Neural cell (in vitro differentiated cells): ENCODE measurements around the gene ISYNA1.

Experiments used
- EP300 ChIP-seq: fragments of 450-650 bp; conservative IDR thresholded peaks from 2 replicates; pipeline ENCODE4 v1.6.1; 2014; ENCODE audit warnings: antibody characterized with exemption, mild to moderate bottlenecking, moderate library complexity; ENCODE audit not compliant: poor library complexity, severe bottlenecking
- EZH2 ChIP-seq: fragments of 200-600, 300-800 bp; shearing (Covaris generic), sonication (generic); IDR thresholded peaks from 2 replicates; pipeline ENCODE4 v1.6.1; 2014; ENCODE audit warnings: antibody characterized with exemption, low read length, borderline replicate concordance, mild to moderate bottlenecking; ENCODE audit not compliant: insufficient read depth, poor library complexity, severe bottlenecking
- MXI1 ChIP-seq: fragments of 450-650 bp; conservative IDR thresholded peaks from 2 replicates; pipeline ENCODE4 v1.6.1; 2014; ENCODE audit warnings: antibody characterized with exemption, mild to moderate bottlenecking; ENCODE audit not compliant: poor library complexity, severe bottlenecking
- POLR2AphosphoS5 ChIP-seq: IDR thresholded peaks from 2 replicates; pipeline ENCODE4 v1.6.1; 2012
- RAD21 ChIP-seq: fragments of 450-650 bp; conservative IDR thresholded peaks from 2 replicates; pipeline ENCODE4 v1.6.1; 2014; ENCODE audit warnings: antibody characterized with exemption, mild to moderate bottlenecking, moderate library complexity
- SMC3 ChIP-seq: fragments of 450-650 bp; conservative IDR thresholded peaks from 2 replicates; pipeline ENCODE4 v1.6.1; 2014; ENCODE audit warnings: antibody characterized with exemption, mild to moderate bottlenecking, moderate library complexity; ENCODE audit not compliant: poor library complexity
- TAF1 ChIP-seq: IDR thresholded peaks from 2 replicates; pipeline ENCODE4 v1.6.1; 2012; ENCODE audit warnings: low read depth
- TF ChIP-seq, protein P1 (sequence below): fragments of 450-650 bp; IDR thresholded peaks from 2 replicates; pipeline ENCODE4 v1.5.1; 2014; ENCODE audit warnings: antibody characterized with exemption, mild to moderate bottlenecking, moderate library complexity; ENCODE audit not compliant: poor library complexity, severe bottlenecking
- TF ChIP-seq, protein P2 (sequence below): IDR thresholded peaks from 2 replicates; pipeline ENCODE4 v1.6.1; 2012; ENCODE audit warnings: borderline replicate concordance

DNA sequence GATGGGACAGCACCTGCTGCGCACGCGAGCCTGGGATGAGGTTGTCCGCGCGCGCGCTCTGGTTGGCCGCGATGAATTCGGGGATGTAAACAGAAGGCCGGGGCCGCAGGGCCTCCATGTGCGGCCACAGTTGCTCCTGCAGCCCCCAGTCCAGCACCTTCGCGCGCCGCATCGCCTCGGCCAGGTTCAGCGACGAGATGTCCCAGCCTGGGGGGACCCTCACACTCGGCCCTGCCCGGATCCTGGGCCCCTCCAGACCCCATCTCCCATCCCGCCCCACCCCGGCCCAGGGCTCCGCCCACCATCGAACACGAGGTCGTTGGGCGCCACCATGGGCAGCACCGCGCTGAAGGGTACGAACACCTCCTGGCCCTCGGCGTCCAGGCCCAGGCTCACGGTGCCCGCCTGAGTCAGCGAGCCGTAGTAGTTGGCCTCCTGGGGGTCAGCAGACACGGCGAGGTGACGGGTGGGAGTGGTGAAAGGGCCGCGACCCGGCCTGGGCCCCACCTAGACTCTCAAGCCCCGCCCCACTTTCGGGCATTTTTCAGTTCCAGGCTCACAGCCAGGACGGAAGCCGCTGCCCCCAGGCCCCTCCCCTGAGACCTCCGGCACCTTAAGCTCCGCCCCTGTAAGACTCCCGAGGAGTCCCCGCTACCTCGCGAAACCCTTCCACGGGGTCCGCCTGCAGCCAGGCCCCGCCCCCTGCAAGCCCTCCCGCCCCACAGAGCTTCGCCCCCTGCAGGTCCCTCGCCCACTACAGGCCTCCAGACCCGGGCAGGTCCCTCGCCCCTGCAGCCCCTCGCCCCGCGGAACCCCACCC, 1.1 kb downstream of the ISYNA1 start:
- TF ChIP-seq, protein P1, sequence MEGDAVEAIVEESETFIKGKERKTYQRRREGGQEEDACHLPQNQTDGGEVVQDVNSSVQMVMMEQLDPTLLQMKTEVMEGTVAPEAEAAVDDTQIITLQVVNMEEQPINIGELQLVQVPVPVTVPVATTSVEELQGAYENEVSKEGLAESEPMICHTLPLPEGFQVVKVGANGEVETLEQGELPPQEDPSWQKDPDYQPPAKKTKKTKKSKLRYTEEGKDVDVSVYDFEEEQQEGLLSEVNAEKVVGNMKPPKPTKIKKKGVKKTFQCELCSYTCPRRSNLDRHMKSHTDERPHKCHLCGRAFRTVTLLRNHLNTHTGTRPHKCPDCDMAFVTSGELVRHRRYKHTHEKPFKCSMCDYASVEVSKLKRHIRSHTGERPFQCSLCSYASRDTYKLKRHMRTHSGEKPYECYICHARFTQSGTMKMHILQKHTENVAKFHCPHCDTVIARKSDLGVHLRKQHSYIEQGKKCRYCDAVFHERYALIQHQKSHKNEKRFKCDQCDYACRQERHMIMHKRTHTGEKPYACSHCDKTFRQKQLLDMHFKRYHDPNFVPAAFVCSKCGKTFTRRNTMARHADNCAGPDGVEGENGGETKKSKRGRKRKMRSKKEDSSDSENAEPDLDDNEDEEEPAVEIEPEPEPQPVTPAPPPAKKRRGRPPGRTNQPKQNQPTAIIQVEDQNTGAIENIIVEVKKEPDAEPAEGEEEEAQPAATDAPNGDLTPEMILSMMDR = no peak
- TF ChIP-seq RAD21 (no peak), SMC3 (no peak), EZH2 (no peak), POLR2AphosphoS5 (peak; percentile 11), TAF1 (no peak), EP300 (no peak), MXI1 (no peak)
- TF ChIP-seq, protein P2, sequence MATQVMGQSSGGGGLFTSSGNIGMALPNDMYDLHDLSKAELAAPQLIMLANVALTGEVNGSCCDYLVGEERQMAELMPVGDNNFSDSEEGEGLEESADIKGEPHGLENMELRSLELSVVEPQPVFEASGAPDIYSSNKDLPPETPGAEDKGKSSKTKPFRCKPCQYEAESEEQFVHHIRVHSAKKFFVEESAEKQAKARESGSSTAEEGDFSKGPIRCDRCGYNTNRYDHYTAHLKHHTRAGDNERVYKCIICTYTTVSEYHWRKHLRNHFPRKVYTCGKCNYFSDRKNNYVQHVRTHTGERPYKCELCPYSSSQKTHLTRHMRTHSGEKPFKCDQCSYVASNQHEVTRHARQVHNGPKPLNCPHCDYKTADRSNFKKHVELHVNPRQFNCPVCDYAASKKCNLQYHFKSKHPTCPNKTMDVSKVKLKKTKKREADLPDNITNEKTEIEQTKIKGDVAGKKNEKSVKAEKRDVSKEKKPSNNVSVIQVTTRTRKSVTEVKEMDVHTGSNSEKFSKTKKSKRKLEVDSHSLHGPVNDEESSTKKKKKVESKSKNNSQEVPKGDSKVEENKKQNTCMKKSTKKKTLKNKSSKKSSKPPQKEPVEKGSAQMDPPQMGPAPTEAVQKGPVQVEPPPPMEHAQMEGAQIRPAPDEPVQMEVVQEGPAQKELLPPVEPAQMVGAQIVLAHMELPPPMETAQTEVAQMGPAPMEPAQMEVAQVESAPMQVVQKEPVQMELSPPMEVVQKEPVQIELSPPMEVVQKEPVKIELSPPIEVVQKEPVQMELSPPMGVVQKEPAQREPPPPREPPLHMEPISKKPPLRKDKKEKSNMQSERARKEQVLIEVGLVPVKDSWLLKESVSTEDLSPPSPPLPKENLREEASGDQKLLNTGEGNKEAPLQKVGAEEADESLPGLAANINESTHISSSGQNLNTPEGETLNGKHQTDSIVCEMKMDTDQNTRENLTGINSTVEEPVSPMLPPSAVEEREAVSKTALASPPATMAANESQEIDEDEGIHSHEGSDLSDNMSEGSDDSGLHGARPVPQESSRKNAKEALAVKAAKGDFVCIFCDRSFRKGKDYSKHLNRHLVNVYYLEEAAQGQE = no peak
